Thoracic aorta (tissue), 2 donors: Measurements from ENCODE around the gene PNKD. TPM values are rescaled to one million over a fixed set of nuclear protein-coding genes. Genes with fewer than 3 reads are reported as not detected.

ENCODE experiments used
- ATAC-seq: fragments of 150-250 bp; one replicate; pipeline ENCODE4 v1.8.0; 2017; ENCODE audit warnings: low read depth; ENCODE audit not compliant: insufficient number of reproducible peaks, low FRiP score
- DNase-seq: peaks from one replicate; pipeline ENCODE4 v3.0.0-alpha.2; 2020; ENCODE audit warnings: low spot score
- H3K27ac ChIP-seq, 2 donors: fragments of 200-600 bp; sonication (generic); 1 replicate in 1 of 2; 2 replicates in 1 of 2; pipeline ENCODE4 v1.5.1; 2016; ENCODE audit warnings: mild to moderate bottlenecking in 2 of 2, moderate library complexity in 2 of 2
- H3K27me3 ChIP-seq: fragments of 200-600 bp; sonication (generic); replicated peaks from 2 replicates; pipeline ENCODE4 v1.6.0; 2016; ENCODE audit warnings: mild to moderate bottlenecking; ENCODE audit not compliant: insufficient read depth
- H3K36me3 ChIP-seq: fragments of 200-600 bp; sonication (generic); one replicate; pipeline ENCODE4 v1.5.1; 2016
- H3K4me1 ChIP-seq, 2 donors: fragments of 200-600 bp; sonication (generic); 1 replicate in 1 of 2; 2 replicates in 1 of 2; pipeline versions ENCODE4 v1.5.1 to v1.6.0; 2016; ENCODE audit warnings: low read depth in 2 of 2, mild to moderate bottlenecking in 1 of 2; ENCODE audit not compliant: control insufficient read depth in 1 of 2
- H3K4me3 ChIP-seq: fragments of 200-600 bp; sonication (generic); 2 replicates; pipeline ENCODE4 v1.5.1; 2016; ENCODE audit warnings: mild to moderate bottlenecking
- H3K9me3 ChIP-seq: fragments of 200-600 bp; sonication (generic); 2 replicates; pipeline ENCODE4 v1.5.1; 2016
- total RNA-seq, 2 donors: library from RNA; depleted of rRNA; stranded (reverse); fragments of >200 nt; gene quantifications; one replicate each; pipeline versions ENCODE4 v1.1.0 to v1.2.3, GENCODE V29; 2016
- TF ChIP-seq, protein P1 (sequence below): fragments of 200-600 bp; sonication (generic); IDR thresholded peaks from one replicate; pipeline ENCODE4 v1.5.1; 2019; ENCODE audit warnings: antibody characterized with exemption

Gene PNKD
- total RNA-seq, 2 donors from 2014 or later, result 19.4 to 38.4 TPM

DNA sequence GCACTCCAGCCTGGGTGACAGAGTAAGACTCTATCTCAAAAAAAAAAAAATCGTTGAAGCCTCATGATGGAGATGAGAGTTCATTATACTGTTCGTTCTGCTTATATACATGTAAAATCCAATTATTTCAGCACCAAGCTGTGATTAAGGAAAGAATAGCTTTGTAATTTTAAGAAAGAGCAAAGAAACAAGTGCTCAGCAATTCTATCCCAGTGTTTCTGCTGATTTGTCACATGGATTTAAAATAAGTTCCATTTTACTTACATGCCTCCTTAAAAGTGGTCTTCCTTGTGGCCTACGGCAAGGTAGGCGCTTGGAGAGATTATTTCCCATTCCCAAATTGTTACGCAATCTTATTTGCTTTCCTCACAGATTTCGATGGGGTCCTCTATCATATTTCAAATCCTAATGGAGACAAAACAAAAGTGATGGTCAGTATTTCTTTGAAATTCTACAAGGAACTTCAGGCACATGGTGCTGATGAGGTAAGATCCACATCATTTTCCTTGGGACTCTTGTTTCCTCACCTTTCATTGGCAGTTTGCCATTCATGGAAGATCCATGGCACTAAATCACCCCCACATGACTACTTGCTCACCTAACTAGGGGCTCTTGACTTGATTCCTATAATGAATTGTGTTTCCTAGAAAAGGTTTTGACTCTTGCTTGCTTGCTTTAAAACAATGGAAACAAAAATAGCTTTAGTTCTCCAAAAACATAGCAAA lies 41.8 kb upstream of the PNKD start:
- H3K27me3 ChIP-seq, result no peaks in the 10 kb centered on the region
- no peaks in the 10 kb centered on the region for H3K9me3 ChIP-seq
- TF ChIP-seq, protein P1, sequence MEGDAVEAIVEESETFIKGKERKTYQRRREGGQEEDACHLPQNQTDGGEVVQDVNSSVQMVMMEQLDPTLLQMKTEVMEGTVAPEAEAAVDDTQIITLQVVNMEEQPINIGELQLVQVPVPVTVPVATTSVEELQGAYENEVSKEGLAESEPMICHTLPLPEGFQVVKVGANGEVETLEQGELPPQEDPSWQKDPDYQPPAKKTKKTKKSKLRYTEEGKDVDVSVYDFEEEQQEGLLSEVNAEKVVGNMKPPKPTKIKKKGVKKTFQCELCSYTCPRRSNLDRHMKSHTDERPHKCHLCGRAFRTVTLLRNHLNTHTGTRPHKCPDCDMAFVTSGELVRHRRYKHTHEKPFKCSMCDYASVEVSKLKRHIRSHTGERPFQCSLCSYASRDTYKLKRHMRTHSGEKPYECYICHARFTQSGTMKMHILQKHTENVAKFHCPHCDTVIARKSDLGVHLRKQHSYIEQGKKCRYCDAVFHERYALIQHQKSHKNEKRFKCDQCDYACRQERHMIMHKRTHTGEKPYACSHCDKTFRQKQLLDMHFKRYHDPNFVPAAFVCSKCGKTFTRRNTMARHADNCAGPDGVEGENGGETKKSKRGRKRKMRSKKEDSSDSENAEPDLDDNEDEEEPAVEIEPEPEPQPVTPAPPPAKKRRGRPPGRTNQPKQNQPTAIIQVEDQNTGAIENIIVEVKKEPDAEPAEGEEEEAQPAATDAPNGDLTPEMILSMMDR, result no peak
- peaks cover 20% of the 10 kb centered on the region for H3K36me3 ChIP-seq
- peak overlapping the region; percentile 39 for H3K4me3 ChIP-seq
- DNase-seq (no peak), ATAC-seq (no peak)
- peaks cover 50 to 67% of the 10 kb centered on the region in 2 donors for H3K4me1 ChIP-seq
- H3K27ac ChIP-seq, result peak overlapping the region; percentile 88 to 95

DNA sequence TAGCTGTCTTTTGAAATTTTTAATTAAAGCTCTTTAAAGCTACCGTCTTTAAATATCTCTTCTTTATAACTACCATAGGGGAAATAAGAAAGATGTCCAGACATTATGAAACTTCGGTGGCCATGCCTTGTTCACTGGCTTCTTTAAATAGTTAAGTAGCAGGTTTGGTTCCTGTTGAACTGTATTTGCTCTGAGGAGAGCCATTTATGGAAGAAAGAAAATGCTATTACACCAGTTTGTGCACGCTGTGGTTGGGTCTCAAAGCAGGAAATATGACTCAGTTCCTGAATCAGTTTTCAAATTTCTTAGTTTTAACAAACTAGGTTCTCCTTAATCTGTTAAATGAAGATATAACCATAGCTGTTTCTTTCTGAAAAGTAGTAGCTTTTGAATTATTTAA lies 41.1 kb upstream of the PNKD start:
- H3K4me3 ChIP-seq, result peak overlapping the region; percentile 39
- ATAC-seq, result peak; percentile 81
- H3K9me3 ChIP-seq, result no peaks in the 10 kb centered on the region
- H3K36me3 ChIP-seq, result peaks cover 20% of the 10 kb centered on the region
- peaks cover 43 to 65% of the 10 kb centered on the region in 2 donors for H3K4me1 ChIP-seq
- H3K27me3 ChIP-seq, result no peaks in the 10 kb centered on the region
- peak overlapping the region; percentile 88 to 95 for H3K27ac ChIP-seq
- TF ChIP-seq, protein P1, result no peak
- no peak for DNase-seq

DNA sequence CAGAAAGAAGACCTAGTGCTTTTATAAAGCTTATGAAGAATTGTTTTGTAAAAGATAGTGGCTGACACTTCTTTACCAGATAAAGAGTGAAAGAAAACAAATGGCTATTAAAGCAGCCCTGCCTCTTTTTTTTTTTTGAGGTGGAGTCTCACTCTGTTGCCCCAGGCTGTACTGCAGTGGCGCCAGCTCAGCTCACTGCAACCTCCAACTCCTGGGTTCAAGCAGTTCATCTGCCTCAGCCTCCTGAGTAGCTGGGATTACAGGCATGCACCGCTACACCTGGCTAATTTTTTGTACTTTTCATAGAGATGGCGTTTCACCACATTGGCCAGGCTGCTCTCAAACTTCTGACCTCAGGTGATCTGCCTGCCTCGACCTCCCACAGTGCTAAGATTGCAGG lies 40.5 kb upstream of the PNKD start:
- no peak for ATAC-seq

DNA sequence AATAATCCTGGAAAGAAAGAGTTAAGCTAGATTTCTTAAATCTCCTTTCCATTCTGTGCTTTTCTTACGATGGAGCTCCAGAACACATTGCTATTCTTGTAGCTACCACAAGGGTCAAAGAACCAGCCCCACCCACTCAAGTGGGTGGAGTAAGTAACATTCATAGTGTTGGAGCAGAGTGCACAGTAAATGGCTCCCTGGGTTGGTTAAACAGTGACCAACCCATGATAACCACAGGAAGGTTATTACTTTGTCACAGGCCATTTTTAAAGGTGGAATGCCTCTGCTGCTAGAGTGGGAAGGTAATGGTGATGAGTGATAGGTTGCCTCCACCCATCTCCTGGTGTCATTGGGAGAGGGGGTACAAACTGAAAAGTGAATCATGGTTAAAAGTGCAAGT lies 39.4 kb upstream of the PNKD start:
- H3K4me3 ChIP-seq, result no peak overlapping the region
- peak overlapping the region; percentile 88 to 95 for H3K27ac ChIP-seq
- DNase-seq (no peak), ATAC-seq (no peak)
- TF ChIP-seq, protein P1, result peak; percentile 24
- H3K27me3 ChIP-seq, result no peaks in the 10 kb centered on the region
- peaks cover 26% of the 10 kb centered on the region for H3K36me3 ChIP-seq
- H3K4me1 ChIP-seq, result peaks cover 36 to 63% of the 10 kb centered on the region in 2 donors
- no peaks in the 10 kb centered on the region for H3K9me3 ChIP-seq

More for the DNA sequence above, 40.5 kb upstream of the PNKD start:
- H3K4me1 ChIP-seq, result peaks cover 39 to 65% of the 10 kb centered on the region in 2 donors
- H3K36me3 ChIP-seq, result peaks cover 21% of the 10 kb centered on the region
- H3K4me3 ChIP-seq, result peak overlapping the region; percentile 6
- no peaks in the 10 kb centered on the region for H3K9me3 ChIP-seq
- DNase-seq, result no peak
- H3K27ac ChIP-seq, result peak overlapping the region; percentile 88 to 95
- TF ChIP-seq, protein P1, result no peak
- H3K27me3 ChIP-seq, result no peaks in the 10 kb centered on the region

- H3K36me3 ChIP-seq, result peaks cover 36% of the 10 kb centered on the region
- no peak overlapping the region for H3K27ac ChIP-seq
- peaks cover 25 to 45% of the 10 kb centered on the region in 2 donors for H3K4me1 ChIP-seq
- H3K9me3 ChIP-seq, result no peaks in the 10 kb centered on the region
- ATAC-seq (no peak), DNase-seq (no peak)
- H3K4me3 ChIP-seq, result no peak overlapping the region
- H3K27me3 ChIP-seq, result no peaks in the 10 kb centered on the region
- TF ChIP-seq, protein P1, result no peak
These were observed 36.8 kb upstream of the PNKD start for GRCh38 chr2:218233543-218233942.
